Endothelial cell of umbilical vein (primary cell): ENCODE data around the gene SLC1A7. TPM values are rescaled to one million over a fixed set of nuclear protein-coding genes. Genes with fewer than 3 reads are reported as not detected.

ENCODE experiments used
- BruUV-seq: library from RNA; stranded (reverse); fragments of 400-500 nt; replicated peaks from 2 replicates; lab custom pipeline; 2021; lab: Mats Ljungman, UMichigan
- CTCF ChIA-PET: fragments of 300-600, 350-600 bp; sonication (Branson Sonifier 250); formaldehyde crosslinking; loops from one replicate; lab custom pipeline; 2021; ENCODE audit warnings: antibody characterized with exemption, inconsistent platforms; lab: Charles Lee
- POLR2A ChIA-PET: fragments of 300-600, 350-600 bp; sonication (Branson Sonifier 250); formaldehyde crosslinking; loops from one replicate; lab custom pipeline; 2021; ENCODE audit warnings: antibody characterized with exemption, inconsistent platforms; lab: Charles Lee
- DNase-seq: peaks from one replicate; pipeline ENCODE4 v3.0.0-alpha.2; 2011; ENCODE audit warnings: low read depth, low spot score
- FAIRE-seq: peaks from 2 replicates; lab custom pipeline; 2011; peaks lifted over from hg19 to GRCh38; lab: Jason Lieb, UNC
- H2AFZ ChIP-seq: 2 replicates; pipeline ENCODE4 v1.6.0; 2012; ENCODE audit warnings: low read depth, low read length, control low read depth, inconsistent platforms
- H3K27ac ChIP-seq: 2 replicates; pipeline ENCODE4 v1.5.1; 2011; ENCODE audit warnings: low read depth, mild to moderate bottlenecking, control low read depth, low read length, moderate library complexity; ENCODE audit not compliant: insufficient read depth
- H3K27me3 ChIP-seq, 2 experiments: 2 replicates each; pipeline versions ENCODE4 v1.6.0 to v1.6.1; 2011; ENCODE audit warnings: low read length in 2 of 2, mixed read lengths in 1 of 2; ENCODE audit not compliant: control insufficient read depth in 2 of 2, insufficient read depth in 2 of 2
- H3K36me3 ChIP-seq, 2 experiments: 2 replicates in 1 of 2; 3 replicates in 1 of 2; pipeline ENCODE4 v1.5.1; 2011; ENCODE audit warnings: low read length in 2 of 2, mild to moderate bottlenecking in 1 of 2, moderate library complexity in 1 of 2; ENCODE audit not compliant: control insufficient read depth in 2 of 2, insufficient read depth in 2 of 2; ENCODE audit errors: extremely low read depth in 1 of 2
- H3K4me1 ChIP-seq: 3 replicates; pipeline ENCODE4 v1.5.1; 2011; ENCODE audit warnings: mild to moderate bottlenecking, low read length; ENCODE audit not compliant: control insufficient read depth, insufficient read depth; ENCODE audit errors: extremely low read depth
- H3K4me2 ChIP-seq: 2 replicates; pipeline ENCODE4 v1.6.1; 2011; ENCODE audit warnings: low read length, control low read depth, mixed read lengths; ENCODE audit not compliant: insufficient read depth
- H3K4me3 ChIP-seq, 3 experiments: fragments of 200-600 bp in 1 of 3; sonication (generic), shearing (Covaris generic) in 1 of 3; replicated peaks in 1 of 3; 2 replicates each; pipeline ENCODE4 v1.5.1; 2011 to 2016; ENCODE audit warnings: control low read depth in 3 of 3, low read length in 3 of 3, mild to moderate bottlenecking in 2 of 3, inconsistent platforms in 1 of 3, low read depth in 1 of 3, moderate library complexity in 1 of 3; ENCODE audit not compliant: insufficient read depth in 1 of 3
- H3K79me2 ChIP-seq: 2 replicates; pipeline ENCODE4 v1.6.0; 2012; ENCODE audit warnings: low read length, inconsistent platforms; ENCODE audit not compliant: control insufficient read depth, insufficient read depth
- H3K9ac ChIP-seq: replicated peaks from 2 replicates; pipeline ENCODE3; 2011; ENCODE audit warnings: low read length, control low read depth; ENCODE audit not compliant: insufficient read depth; ENCODE audit errors: extremely low read depth
- H3K9me1 ChIP-seq: replicated peaks from 3 replicates; pipeline ENCODE4 v1.6.0; 2011; ENCODE audit warnings: mild to moderate bottlenecking, low read length; ENCODE audit not compliant: control insufficient read depth, insufficient read depth; ENCODE audit errors: extremely low read depth
- H3K9me3 ChIP-seq: replicated peaks from 2 replicates; pipeline ENCODE4 v1.5.1; 2012; ENCODE audit warnings: low read length, inconsistent platforms; ENCODE audit not compliant: control insufficient read depth, insufficient read depth
- H4K20me1 ChIP-seq: replicated peaks from 2 replicates; pipeline ENCODE3; 2011; ENCODE audit warnings: mild to moderate bottlenecking, low read length; ENCODE audit not compliant: control insufficient read depth, insufficient read depth; ENCODE audit errors: extremely low read depth
- EZH2 ChIP-seq: IDR thresholded peaks from 2 replicates; pipeline ENCODE4 v1.6.1; 2012; ENCODE audit warnings: borderline replicate concordance, low read depth, mild to moderate bottlenecking, moderate library complexity, low read length, inconsistent platforms; ENCODE audit not compliant: severe bottlenecking
- FOS ChIP-seq: IDR thresholded peaks from 2 replicates; pipeline ENCODE4 v1.6.1; 2011; ENCODE audit warnings: mild to moderate bottlenecking, low read length, moderate library complexity, borderline replicate concordance; ENCODE audit not compliant: insufficient read depth
- GATA2 ChIP-seq: IDR thresholded peaks from 2 replicates; pipeline ENCODE4 v1.7.0; 2011; ENCODE audit warnings: low read depth, mild to moderate bottlenecking, moderate library complexity, mixed read lengths, low read length; ENCODE audit not compliant: insufficient read length, insufficient read depth
- JUN ChIP-seq: IDR thresholded peaks from 2 replicates; pipeline ENCODE4 v1.6.1; 2011; ENCODE audit warnings: borderline replicate concordance, low read depth; ENCODE audit not compliant: insufficient read length, insufficient read depth
- MYC ChIP-seq: IDR thresholded peaks from one replicate; pipeline ENCODE4 v1.6.1; 2011; ENCODE audit warnings: mild to moderate bottlenecking, low read depth, low read length
- POLR2A ChIP-seq: IDR thresholded peaks from 2 replicates; pipeline ENCODE4 v1.6.1; 2012; ENCODE audit warnings: low read depth, mild to moderate bottlenecking, control low read depth, low read length
- POLR2AphosphoS5 ChIP-seq: IDR thresholded peaks from 2 replicates; pipeline ENCODE4 v1.6.1; 2012; ENCODE audit warnings: low read depth, mild to moderate bottlenecking, control low read depth, low read length, moderate library complexity; ENCODE audit not compliant: insufficient read depth
- dilution Hi-C: fragments of 300-500 bp; cut with MboI; formaldehyde crosslinking; loops from one replicate; pipeline ENCODE4 v1.15.0; 2019; ENCODE audit warnings: low sequenced_read_pairs; ENCODE audit not compliant: extremely low pct_ligation_motif_present
- intact Hi-C: fragments of 100-400 bp; cut with micrococcal nuclease; formaldehyde crosslinking; loops from one replicate; pipeline ENCODE4 v1.10.0; 2022
- polyA plus RNA-seq, 4 experiments: library from polyadenylated mRNA; depleted of rRNA in 3 of 4; stranded (reverse) in 3 of 4; unstranded in 1 of 4; fragments of >200 nt; gene quantifications; 2 replicates each; pipeline versions ENCODE4 v1.2.1 to v1.2.3, GENCODE V29; 2011 to 2012; ENCODE audit warnings: missing spikeins in 1 of 4
- total RNA-seq: library from RNA; stranded (reverse); gene quantifications from 2 replicates; pipeline ENCODE4 v1.2.3, GENCODE V29; 2021
- TF ChIP-seq, protein P1 (sequence below), 2 donors: IDR thresholded peaks; 1 replicate in 1 of 2; 2 replicates in 1 of 2; pipeline ENCODE4 v1.5.1; 2011; ENCODE audit warnings: low read length in 2 of 2, mild to moderate bottlenecking in 2 of 2, moderate library complexity in 2 of 2, control low read depth in 1 of 2, inconsistent platforms in 1 of 2, low read depth in 1 of 2; ENCODE audit not compliant: insufficient read depth in 1 of 2; ENCODE audit errors: extremely low read depth in 1 of 2

Gene SLC1A7
- total and polyA plus RNA-seq, 2 donors (not counting 3 experiments of a cell fraction or from before 2014, with no cell fraction given), result not detected

DNA sequence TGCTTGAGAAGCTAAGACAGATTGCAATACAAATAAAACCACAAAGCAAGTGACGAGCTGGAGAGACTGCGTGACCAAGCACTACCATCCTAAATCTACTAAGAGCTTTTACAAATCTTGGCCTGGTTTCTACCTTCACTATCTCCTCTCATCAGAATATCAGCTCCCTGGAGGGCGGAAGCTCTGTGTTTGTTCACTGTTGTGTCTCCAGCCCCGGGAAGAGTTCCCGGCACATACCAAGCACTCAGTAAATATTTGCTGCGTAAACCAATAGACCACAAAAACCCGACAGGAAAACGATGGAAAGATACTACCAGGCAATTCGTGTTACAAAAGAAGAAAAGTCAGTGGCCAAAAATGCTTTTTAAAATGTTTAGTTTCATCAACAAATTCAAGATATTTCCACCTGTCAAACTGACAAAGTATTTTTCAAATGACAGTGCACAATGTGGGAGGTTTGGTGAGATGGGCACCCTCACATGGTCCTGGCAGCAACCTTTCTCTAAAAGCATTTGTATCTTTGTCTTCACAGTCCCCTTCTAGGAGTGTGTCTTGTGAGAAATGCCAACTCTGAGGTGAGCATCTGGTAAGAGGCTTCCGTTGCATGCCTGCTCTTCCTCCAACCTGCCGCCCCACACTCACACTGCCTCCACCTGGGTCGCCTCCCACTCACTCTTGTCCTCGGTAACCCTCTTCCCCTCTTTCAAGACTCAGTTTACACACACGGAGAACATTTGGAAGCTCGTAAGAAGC lies 34.7 kb downstream of the SLC1A7 start:
- Histone ChIP-seq H3K9me1 (no peaks in the 10 kb centered on the region), H3K79me2 (no peaks in the 10 kb centered on the region), H3K9ac (no peak overlapping the region), H3K4me2 (no peak overlapping the region), H3K4me1 (no peaks in the 10 kb centered on the region), H4K20me1 (no peaks in the 10 kb centered on the region), H3K9me3 (no peaks in the 10 kb centered on the region), H2AFZ (no peak overlapping the region), H3K27me3 (no peaks in the 10 kb centered on the region), H3K4me3 (no peak overlapping the region), H3K36me3 (no peaks in the 10 kb centered on the region), H3K27ac (no peak overlapping the region)
- dilution Hi-C loops (no loop called here), intact Hi-C loops (no loop called here)
- DNase-seq, result no peak
- ChIA-PET POLR2A (no interaction called here), CTCF (interaction anchor here (3.0 kb wide), 1 partner anchor 15 kb away, joined by 11 read pairs; no protein-coding TSS in a partner anchor)
- FAIRE-seq, result no peak
- no peak for TF ChIP-seq POLR2A
- TF ChIP-seq MYC, result no peak
- no peak for TF ChIP-seq FOS
- no peak for TF ChIP-seq EZH2
- TF ChIP-seq POLR2AphosphoS5, result no peak
- no peak for TF ChIP-seq GATA2
- TF ChIP-seq, protein P1, sequence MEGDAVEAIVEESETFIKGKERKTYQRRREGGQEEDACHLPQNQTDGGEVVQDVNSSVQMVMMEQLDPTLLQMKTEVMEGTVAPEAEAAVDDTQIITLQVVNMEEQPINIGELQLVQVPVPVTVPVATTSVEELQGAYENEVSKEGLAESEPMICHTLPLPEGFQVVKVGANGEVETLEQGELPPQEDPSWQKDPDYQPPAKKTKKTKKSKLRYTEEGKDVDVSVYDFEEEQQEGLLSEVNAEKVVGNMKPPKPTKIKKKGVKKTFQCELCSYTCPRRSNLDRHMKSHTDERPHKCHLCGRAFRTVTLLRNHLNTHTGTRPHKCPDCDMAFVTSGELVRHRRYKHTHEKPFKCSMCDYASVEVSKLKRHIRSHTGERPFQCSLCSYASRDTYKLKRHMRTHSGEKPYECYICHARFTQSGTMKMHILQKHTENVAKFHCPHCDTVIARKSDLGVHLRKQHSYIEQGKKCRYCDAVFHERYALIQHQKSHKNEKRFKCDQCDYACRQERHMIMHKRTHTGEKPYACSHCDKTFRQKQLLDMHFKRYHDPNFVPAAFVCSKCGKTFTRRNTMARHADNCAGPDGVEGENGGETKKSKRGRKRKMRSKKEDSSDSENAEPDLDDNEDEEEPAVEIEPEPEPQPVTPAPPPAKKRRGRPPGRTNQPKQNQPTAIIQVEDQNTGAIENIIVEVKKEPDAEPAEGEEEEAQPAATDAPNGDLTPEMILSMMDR (IDR thresholded peaks at IDR 0.05; ENCODE audit: extremely low read depth in 1 of 2, insufficient read depth in 1 of 2, low read depth in 1 of 2, low read length in 2 of 2), result no peak
- no peak for TF ChIP-seq JUN
- no TSS peak for BruUV-seq
